Keratinocyte (primary cell): ENCODE measurements around the gene ZNF784.

Experiments used
- EZH2 ChIP-seq: IDR thresholded peaks from one replicate; pipeline ENCODE4 v1.6.1; 2012; ENCODE audit warnings: inconsistent platforms, mild to moderate bottlenecking, low read length, moderate library complexity
- TF ChIP-seq, protein P1 (sequence below), 3 experiments: IDR thresholded peaks in 1 of 3; conservative IDR thresholded peaks in 1 of 3; optimal IDR thresholded peaks in 1 of 3; 2 replicates in 2 of 3; 3 replicates in 1 of 3; pipeline versions ENCODE3 to v1.5.1; 2011; ENCODE audit warnings: low read length in 3 of 3, mild to moderate bottlenecking in 3 of 3, moderate library complexity in 2 of 3, control low read depth in 1 of 3, inconsistent platforms in 1 of 3; ENCODE audit not compliant: insufficient read depth in 2 of 3; ENCODE audit errors: extremely low read depth in 1 of 3

DNA sequence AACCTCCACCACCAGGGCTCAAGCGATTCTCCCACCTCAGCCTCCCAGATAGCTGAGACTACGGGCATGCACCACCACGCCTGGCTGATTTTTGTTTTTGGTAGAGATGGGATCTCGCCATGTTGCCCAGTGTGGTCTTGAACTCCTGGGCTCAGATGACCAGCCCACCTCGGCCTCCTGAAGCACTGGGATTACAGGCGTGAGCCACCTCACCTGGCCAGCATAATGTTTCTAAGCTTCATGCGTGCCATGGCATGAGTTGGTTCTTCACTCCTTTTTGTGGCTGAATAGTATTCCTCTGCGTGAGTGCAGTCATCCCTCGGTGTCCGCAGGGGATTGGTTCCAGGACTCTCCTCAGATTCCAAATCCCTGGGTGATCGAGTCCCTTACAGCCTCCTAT is 39.5 kb downstream of the ZNF784 start:
- no peak for TF ChIP-seq EZH2
- TF ChIP-seq, protein P1, sequence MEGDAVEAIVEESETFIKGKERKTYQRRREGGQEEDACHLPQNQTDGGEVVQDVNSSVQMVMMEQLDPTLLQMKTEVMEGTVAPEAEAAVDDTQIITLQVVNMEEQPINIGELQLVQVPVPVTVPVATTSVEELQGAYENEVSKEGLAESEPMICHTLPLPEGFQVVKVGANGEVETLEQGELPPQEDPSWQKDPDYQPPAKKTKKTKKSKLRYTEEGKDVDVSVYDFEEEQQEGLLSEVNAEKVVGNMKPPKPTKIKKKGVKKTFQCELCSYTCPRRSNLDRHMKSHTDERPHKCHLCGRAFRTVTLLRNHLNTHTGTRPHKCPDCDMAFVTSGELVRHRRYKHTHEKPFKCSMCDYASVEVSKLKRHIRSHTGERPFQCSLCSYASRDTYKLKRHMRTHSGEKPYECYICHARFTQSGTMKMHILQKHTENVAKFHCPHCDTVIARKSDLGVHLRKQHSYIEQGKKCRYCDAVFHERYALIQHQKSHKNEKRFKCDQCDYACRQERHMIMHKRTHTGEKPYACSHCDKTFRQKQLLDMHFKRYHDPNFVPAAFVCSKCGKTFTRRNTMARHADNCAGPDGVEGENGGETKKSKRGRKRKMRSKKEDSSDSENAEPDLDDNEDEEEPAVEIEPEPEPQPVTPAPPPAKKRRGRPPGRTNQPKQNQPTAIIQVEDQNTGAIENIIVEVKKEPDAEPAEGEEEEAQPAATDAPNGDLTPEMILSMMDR (optimal IDR thresholded peaks at IDR 0.05 in 1 of 3, IDR thresholded peaks at IDR 0.05 in 1 of 3, conservative IDR thresholded peaks at IDR 0.05 in 1 of 3; ENCODE audit: extremely low read depth in 1 of 3, insufficient read depth in 2 of 3, low read length in 3 of 3): no peak
